ENCODE results near the gene POLR3GL. TPM values are rescaled to one million over a fixed set of nuclear protein-coding genes. Genes with fewer than 3 reads are reported as not detected.

Gene POLR3GL
- total and polyA plus RNA-seq, 10 of the 15 experiments (the other 5 are each of a cell fraction or from before 2014, with no cell fraction given), result 12.8 to 47.0 (median 26.6) TPM

GRCh38 chr1:145992958-145993617 lies 28.6 kb downstream of the POLR3GL start:
- 82% methylated on average over 5 of the region's 5 CpGs for whole genome bisulfite sequencing (ENCODE audit: insufficient coverage, insufficient replicate concordance, low lambda C conversion rate, missing lambda C conversion rate)
- H2AFZ ChIP-seq (ENCODE audit: control insufficient read depth, low read depth, low read length), result no peak overlapping the region
- no peak for DNase-seq (ENCODE audit: low read depth, low spot score)
- ChIA-PET CTCF (interaction anchor here (1.0 to 12.2 kb wide), 4 partner anchors 13 to 101 kb away, joined by 3 to 196 read pairs (median 4); no protein-coding TSS in a partner anchor), RAD21 (ENCODE audit: unreplicated experiment) (interaction anchor here (7.4 kb wide), 1 partner anchor 14 kb away, joined by 100 read pairs; no protein-coding TSS in a partner anchor), POLR2A (interaction anchor here (0.7 to 7.2 kb wide), 5 partner anchors 9 to 29 kb away, joined by 3 to 61 read pairs (median 4); partner anchors contain the start of genes ANKRD34A and POLR3GL), SMC1A (ENCODE audit: uncharacterized antibody, unreplicated experiment) (interaction anchor here (1.2 to 12.5 kb wide), 4 partner anchors 13 to 134 kb away, joined by 3 to 244 read pairs (median 5); partner anchors contain the start of gene PIAS3)
- H3K4me2 ChIP-seq (ENCODE audit: control insufficient read depth, insufficient read depth), result no peak overlapping the region
- in situ Hi-C loops (cut with MboI) (no loop called here), intact Hi-C loops (cut with micrococcal nuclease; ENCODE audit: unreplicated experiment) (no loop called here)
- no TSS peak for BruUV-seq (replicated peaks)
- H3K4me3 ChIP-seq, result 0 out of 2 replicates have a peak overlapping the region, but pooled peaks have one; percentile 81
- no peaks in the 10 kb centered on the region for H3K27me3 ChIP-seq (replicated peaks in 1 of 2; ENCODE audit: control insufficient read depth in 2 of 2, insufficient read depth in 2 of 2, low read length in 1 of 2)
- ATAC-seq, result no peak
- no peak for TF ChIP-seq ZNF274 (IDR thresholded peaks at IDR 0.05; ENCODE audit: insufficient read depth, insufficient read length)
- no peak for TF ChIP-seq RELA (IDR thresholded peaks at IDR 0.05; ENCODE audit: borderline replicate concordance, partially characterized antibody)
- H4K20me1 ChIP-seq (ENCODE audit: control insufficient read depth, insufficient read depth), result no peaks in the 10 kb centered on the region
- H3K36me3 ChIP-seq (ENCODE audit: control insufficient read depth in 2 of 2, insufficient read depth in 2 of 2, low read length in 1 of 2), result peaks cover 0 to 3% of the 10 kb centered on the region in 2 experiments; a peak in 2 of 4 replicates
- H3K79me2 ChIP-seq (ENCODE audit: control insufficient read depth, insufficient read depth, low read length), result peaks cover 15% of the 10 kb centered on the region
- no peaks in the 10 kb centered on the region for H3K9me3 ChIP-seq (replicated peaks; ENCODE audit: control insufficient read depth, insufficient read depth, low read length)
- no peak for FAIRE-seq
- no peak overlapping the region for H3K9ac ChIP-seq (ENCODE audit: control insufficient read depth, insufficient read depth, low read length)
- H3K4me1 ChIP-seq (ENCODE audit: control insufficient read depth, insufficient read depth, low read length), result peaks cover 10% of the 10 kb centered on the region
- H3K27ac ChIP-seq (ENCODE audit: control insufficient read depth, insufficient read depth), result no peak overlapping the region

GRCh38 chr1:145993618-145994390 lies 29.3 kb downstream of the POLR3GL start:
- ChIA-PET SMC1A (ENCODE audit: uncharacterized antibody, unreplicated experiment) (interaction anchor here (0.8 to 12.5 kb wide), 5 partner anchors 14 to 135 kb away, joined by 3 to 244 read pairs (median 3); partner anchors contain the start of gene PIAS3), CTCF (interaction anchor here (0.6 to 12.2 kb wide), 5 partner anchors 13 to 148 kb away, joined by 3 to 196 read pairs (median 3); partner anchors contain the start of gene NUDT17), RAD21 (ENCODE audit: unreplicated experiment) (interaction anchor here (1.6 to 7.4 kb wide), 2 partner anchors 12 to 15 kb away, joined by 6 to 100 read pairs; no protein-coding TSS in a partner anchor), POLR2A (interaction anchor here (1.0 to 7.2 kb wide), 5 partner anchors 9 to 29 kb away, joined by 3 to 61 read pairs (median 4); partner anchors contain the start of genes ANKRD34A and POLR3GL)
- Histone ChIP-seq H2AFZ (ENCODE audit: control insufficient read depth, low read depth, low read length) (no peak overlapping the region), H3K36me3 (ENCODE audit: control insufficient read depth in 2 of 2, insufficient read depth in 2 of 2, low read length in 1 of 2) (peaks cover 0 to 3% of the 10 kb centered on the region in 2 experiments; a peak in 2 of 4 replicates), H3K4me3 (peak overlapping the region; percentile 81), H3K27me3 (replicated peaks in 1 of 2; ENCODE audit: control insufficient read depth in 2 of 2, insufficient read depth in 2 of 2, low read length in 1 of 2) (no peaks in the 10 kb centered on the region), H3K9me3 (replicated peaks; ENCODE audit: control insufficient read depth, insufficient read depth, low read length) (no peaks in the 10 kb centered on the region), H3K27ac (ENCODE audit: control insufficient read depth, insufficient read depth) (no peak overlapping the region), H4K20me1 (ENCODE audit: control insufficient read depth, insufficient read depth) (no peaks in the 10 kb centered on the region), H3K4me1 (ENCODE audit: control insufficient read depth, insufficient read depth, low read length) (peaks cover 8% of the 10 kb centered on the region), H3K9ac (ENCODE audit: control insufficient read depth, insufficient read depth, low read length) (no peak overlapping the region), H3K4me2 (ENCODE audit: control insufficient read depth, insufficient read depth) (peak overlapping the region; percentile 86), H3K79me2 (ENCODE audit: control insufficient read depth, insufficient read depth, low read length) (peaks cover 15% of the 10 kb centered on the region)
- intact Hi-C loops (cut with micrococcal nuclease; ENCODE audit: unreplicated experiment) (no loop called here), in situ Hi-C loops (cut with MboI) (no loop called here)
- WGBS (ENCODE audit: insufficient coverage, insufficient replicate concordance, low lambda C conversion rate, missing lambda C conversion rate), result 75% methylated on average over 6 of the region's 6 CpGs
- no TSS peak for BruUV-seq (replicated peaks)
- no peak for DNase-seq (ENCODE audit: low read depth, low spot score)
- ATAC-seq, result no peak
- FAIRE-seq, result no peak
- TF ChIP-seq BCL11A (IDR thresholded peaks at IDR 0.05; ENCODE audit: low read depth, low read length), result no peak
- TF ChIP-seq EZH2 (IDR thresholded peaks at IDR 0.05; ENCODE audit: borderline replicate concordance, control insufficient read depth, low read depth, low read length), result no peak
- no peak for TF ChIP-seq PAX8 (IDR thresholded peaks at IDR 0.05)
- TF ChIP-seq TCF7 (IDR thresholded peaks at IDR 0.05; ENCODE audit: borderline replicate concordance), result no peak
- TF ChIP-seq ESRRA (IDR thresholded peaks at IDR 0.05; ENCODE audit: low read length), result no peak
- TF ChIP-seq ZNF384 (IDR thresholded peaks at IDR 0.05; ENCODE audit: borderline replicate concordance, low read depth, low read length), result no peak
- no peak for TF ChIP-seq RELB (IDR thresholded peaks at IDR 0.05; ENCODE audit: low read depth)
- no peak for TF ChIP-seq WRNIP1 (IDR thresholded peaks at IDR 0.05; ENCODE audit: borderline replicate concordance, low read depth, low read length)
- TF ChIP-seq NFYB (IDR thresholded peaks at IDR 0.05; ENCODE audit: insufficient read depth, low read depth, low read length), result no peak

Data from GM12878 (cell line).